GM12874 (cell line): ENCODE data around the gene TEX48.

Experiments
- TF ChIP-seq, protein P1 (sequence below): IDR thresholded peaks from 2 replicates; pipeline ENCODE4 v1.5.1; 2011; ENCODE audit warnings: low read depth, mild to moderate bottlenecking, control low read depth, low read length, moderate library complexity; ENCODE audit not compliant: insufficient read depth

Gene TEX48

DNA sequence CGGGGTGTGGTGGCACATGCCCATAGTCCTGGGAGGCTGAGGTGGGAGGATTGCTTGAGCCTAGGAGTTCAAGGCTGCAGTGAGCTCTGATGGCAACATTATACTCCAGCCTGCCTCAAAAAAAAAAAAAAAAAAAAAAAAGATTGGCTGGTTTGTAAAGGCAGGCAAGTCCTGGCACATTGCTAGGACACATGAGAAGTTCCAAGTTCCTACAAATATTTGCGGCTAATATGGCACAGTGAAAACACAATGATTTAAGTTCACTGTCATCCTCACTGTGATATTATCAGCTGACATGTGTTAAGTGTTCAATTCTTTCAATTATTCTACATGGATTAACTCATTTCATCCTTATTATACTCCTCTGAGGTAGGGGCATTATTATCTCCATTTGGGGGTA lies 50.8 kb downstream of the TEX48 start:
- TF ChIP-seq, protein P1, sequence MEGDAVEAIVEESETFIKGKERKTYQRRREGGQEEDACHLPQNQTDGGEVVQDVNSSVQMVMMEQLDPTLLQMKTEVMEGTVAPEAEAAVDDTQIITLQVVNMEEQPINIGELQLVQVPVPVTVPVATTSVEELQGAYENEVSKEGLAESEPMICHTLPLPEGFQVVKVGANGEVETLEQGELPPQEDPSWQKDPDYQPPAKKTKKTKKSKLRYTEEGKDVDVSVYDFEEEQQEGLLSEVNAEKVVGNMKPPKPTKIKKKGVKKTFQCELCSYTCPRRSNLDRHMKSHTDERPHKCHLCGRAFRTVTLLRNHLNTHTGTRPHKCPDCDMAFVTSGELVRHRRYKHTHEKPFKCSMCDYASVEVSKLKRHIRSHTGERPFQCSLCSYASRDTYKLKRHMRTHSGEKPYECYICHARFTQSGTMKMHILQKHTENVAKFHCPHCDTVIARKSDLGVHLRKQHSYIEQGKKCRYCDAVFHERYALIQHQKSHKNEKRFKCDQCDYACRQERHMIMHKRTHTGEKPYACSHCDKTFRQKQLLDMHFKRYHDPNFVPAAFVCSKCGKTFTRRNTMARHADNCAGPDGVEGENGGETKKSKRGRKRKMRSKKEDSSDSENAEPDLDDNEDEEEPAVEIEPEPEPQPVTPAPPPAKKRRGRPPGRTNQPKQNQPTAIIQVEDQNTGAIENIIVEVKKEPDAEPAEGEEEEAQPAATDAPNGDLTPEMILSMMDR: no peak

DNA sequence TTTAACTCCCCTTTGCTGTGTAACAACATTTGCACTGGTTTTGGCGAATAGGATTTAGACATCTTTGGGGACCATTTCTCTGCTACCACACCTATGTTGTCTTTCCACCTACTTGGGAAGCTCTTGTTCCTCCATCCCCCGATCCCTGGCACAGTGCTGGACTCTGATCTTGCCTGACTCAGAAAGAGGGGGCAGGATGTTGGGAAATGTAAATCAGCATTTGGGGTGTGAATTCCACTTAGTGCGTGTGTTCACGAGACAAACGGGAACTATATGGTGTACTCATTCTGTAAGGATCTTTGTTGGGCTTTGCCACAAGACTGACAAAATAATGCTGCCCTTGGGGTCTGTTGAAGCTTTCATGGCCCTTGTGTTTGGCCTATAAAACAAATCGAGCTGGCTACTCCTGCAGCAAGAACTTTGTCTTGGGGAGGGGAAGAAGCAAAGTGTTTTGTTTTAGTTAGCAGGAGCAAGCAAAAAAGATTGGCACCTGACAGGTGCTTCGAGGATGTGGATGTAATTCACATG lies 52.4 kb downstream of the TEX48 start:
- TF ChIP-seq, protein P1: no peak

DNA sequence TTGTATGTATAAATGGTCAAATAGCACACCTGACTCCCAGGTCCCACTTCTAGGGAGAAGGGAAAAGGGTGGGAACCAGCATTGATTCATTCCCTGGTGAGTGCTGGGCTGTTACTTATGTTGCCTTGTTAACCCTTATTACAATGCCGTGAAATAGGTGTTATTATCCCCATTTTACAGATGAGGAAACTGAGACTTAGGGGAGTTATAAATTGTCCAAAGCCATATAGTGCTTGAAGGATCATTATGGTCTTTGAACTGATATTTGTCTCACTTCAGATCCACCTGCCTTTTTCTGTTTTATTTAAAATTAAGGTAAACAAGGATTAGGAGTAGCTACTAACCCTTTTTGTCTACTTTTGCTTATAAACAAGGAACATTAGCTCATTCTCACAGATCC lies 54.4 kb downstream of the TEX48 start:
- TF ChIP-seq, protein P1: no peak

DNA sequence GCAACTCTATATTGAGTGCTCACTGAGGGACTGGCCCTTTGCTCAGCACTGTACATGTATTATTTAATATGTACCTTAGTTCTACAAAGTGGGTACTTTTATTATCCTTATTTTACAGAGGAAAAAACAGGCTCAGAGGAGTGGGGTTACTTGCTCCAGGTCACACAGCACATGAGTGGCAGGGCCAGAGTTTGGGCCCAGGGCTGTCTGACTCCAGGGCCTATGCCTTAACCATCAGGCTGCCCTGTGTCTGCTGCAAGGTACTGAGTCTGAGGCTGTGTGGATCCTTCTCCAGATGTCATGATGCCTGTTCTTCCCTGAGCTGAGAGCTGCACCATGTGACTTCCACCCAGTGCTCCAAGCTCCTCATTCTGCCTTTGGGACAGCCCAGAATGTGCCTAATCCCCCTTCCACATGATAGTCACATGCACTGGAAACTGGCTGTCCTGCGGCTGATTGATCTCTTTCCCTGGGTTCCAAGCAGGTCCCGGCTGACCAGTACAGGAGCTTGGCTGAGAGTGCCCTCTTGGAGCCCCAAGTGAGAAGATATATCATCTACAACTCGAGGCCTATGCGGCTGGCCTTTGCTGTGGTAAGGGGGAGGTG lies 55.5 kb downstream of the TEX48 start:
- TF ChIP-seq, protein P1: no peak

DNA sequence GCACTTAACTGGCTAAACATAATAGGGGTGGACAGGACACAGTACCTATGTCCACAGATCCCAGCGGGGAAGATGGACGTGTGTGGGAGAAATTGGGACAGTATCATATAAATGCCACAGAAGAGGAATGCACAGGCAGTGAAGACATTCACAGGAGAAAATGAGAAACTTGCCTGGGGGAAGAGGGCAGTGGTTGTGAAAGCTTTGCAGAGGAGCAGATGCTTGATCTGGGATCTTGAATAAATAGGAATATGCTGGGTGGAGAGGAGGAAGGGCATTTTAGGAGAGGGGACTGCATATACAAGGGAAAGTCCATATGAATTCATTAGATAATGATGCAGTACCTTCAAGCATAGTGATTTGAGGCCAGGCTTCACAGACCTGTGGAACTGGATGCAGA lies 57.3 kb downstream of the TEX48 start:
- TF ChIP-seq, protein P1: no peak

DNA sequence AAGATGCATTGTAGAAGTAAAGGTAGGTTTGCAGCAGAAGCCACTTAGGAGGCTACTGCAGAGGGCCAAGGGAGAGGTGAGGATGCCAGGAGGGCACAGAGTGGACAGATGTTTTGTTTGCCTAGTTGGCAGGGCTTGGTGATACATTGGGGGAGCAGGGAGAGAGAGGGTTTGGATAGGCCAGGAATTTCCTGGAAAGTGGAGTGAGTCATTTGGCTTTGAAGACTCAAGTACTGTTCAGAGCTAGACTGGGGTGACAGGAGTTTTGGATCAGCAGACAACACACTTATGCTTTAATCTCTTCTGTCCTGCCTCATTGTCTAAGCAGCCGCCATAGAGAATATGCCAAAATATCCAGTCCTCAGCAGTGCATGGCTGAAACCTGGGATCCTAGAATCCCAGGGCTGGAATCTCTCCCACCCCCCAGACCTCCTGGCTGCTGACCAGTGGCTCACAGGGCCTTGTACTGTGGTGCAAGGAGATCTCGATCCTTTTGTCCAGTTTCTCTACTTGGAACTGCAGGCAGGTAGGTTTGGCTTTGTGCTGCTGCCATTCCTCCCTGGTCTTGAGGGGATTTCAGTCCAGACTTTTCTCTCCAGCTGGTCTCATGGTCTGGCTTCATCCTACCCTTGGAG lies 59.9 kb downstream of the TEX48 start:
- TF ChIP-seq, protein P1: no peak

DNA sequence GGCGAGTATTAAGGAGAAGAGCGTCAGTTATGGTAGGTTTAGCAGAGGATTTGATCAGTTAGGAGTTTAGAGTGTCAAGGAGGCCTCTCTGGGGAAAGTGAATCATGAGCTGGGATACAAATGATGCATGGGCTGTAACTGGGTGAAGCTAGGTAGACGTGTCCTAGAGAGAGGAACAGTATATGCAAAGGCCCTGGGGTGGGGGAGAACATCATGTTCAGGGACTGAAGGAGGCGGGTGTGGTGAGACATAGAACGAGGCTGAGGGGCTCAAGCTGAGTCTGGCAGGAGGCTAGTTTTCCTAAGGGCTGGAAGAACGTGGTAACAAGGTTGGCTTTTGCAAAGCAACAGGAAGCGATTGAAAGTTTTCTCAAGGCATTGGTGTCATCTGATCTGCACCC lies 60.4 kb downstream of the TEX48 start:
- TF ChIP-seq, protein P1: no peak
